GM15510 (cell line): ENCODE results near the gene KIF18B.

ENCODE experiments used
- POLR2A ChIP-seq: IDR thresholded peaks from 3 replicates; pipeline ENCODE4 v1.6.1; 2011; ENCODE audit warnings: borderline replicate concordance; ENCODE audit not compliant: insufficient read length; ENCODE audit errors: extremely low read depth

The KIF18B gene

DNA sequence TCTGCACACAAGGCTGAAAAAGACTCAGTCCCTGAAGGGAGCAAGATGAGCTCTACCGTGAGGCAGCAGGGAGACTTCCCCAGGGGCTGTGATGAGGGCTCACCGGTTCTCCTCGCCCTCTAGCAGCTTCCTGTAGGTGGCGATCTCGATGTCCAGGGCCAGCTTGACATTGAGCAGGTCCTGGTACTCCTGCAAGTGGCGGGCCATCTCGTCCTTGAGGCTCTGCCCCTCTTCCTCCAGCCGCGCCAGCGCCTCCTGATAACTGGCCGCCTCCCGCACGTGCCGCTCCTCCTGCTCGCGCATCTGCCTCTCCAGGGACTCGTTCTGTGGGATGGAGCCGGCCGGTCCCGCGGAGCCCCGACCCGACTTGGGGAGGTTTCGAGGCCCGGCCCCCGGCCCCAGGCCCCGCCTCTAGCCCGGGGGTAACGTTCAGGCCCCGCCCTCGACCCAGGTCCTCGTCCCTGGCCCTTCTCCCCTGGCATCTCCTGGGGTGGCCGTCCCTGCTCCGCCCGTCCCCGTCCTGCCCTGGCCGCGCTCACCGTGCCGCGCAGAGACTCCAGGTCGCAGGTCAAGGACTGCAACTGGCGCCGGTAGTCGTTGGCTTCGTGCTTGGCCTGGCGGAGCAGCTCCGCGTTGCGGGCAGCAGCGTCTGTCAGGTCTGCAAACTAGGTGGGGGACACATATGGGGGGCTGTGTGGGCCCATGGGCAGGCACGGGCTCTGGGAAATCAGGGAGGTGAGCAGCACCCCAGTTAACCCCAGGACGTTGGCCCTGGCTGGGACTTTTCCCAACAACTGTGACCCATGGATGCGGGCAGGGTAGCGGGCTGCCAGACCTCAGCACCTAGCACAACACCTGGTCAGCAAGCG, 36.2 kb downstream of the KIF18B start:
- TF ChIP-seq POLR2A = no peak

GRCh38 chr17:44910231-44911106, 37.1 kb downstream of the KIF18B start:
- TF ChIP-seq POLR2A = no peak

DNA sequence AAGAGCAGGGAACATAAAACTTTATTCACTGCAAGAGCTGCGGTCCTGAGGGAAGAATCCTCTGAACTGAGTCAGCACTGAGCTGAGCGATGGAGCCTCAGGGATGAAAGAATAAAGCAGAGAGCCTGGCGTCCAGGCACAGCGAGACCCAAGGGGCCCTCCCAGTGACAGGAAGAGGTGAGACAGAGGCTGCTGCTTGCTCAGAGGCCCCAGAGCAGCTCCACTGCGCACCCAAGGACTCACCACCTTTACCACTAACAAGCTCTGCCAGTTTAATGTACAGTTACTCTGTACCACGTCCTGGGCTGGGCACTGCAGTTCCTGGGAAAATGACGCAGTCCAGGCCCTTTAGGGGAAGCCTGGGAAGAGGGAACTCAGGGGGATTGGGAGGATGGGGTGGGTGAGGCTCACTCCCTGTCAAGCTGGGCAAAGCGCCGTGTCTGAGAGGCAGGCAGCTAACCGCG, 37.9 kb downstream of the KIF18B start:
- TF ChIP-seq POLR2A = no peak

DNA sequence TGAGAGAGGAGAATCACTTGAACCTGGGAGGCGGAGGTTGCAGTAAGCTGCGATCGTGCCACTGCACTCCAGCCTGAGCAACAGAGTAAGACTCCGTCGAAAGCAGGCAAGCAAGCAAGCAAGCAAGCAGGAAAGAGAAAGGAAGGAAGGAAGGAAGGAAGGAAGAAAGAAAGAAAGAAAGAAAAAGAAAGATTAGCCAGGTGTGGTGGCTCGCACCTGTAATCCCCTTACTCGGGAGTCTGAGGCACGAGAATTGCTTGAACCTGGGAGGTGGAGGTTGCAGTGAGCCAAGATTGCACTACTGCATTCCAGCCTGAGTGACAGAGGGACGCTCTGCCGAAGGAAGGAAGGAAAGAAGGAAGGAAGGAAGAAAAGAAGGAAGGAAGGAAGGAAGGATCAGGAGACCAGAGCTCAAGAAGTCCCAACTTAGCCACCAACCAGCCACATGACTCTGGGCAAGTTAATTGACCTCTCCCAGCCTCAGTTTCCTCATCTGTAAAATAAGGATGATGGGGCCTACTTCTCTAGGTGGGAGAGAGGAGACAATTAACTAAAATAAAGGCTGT, 38.7 kb downstream of the KIF18B start:
- no peak for TF ChIP-seq POLR2A

DNA sequence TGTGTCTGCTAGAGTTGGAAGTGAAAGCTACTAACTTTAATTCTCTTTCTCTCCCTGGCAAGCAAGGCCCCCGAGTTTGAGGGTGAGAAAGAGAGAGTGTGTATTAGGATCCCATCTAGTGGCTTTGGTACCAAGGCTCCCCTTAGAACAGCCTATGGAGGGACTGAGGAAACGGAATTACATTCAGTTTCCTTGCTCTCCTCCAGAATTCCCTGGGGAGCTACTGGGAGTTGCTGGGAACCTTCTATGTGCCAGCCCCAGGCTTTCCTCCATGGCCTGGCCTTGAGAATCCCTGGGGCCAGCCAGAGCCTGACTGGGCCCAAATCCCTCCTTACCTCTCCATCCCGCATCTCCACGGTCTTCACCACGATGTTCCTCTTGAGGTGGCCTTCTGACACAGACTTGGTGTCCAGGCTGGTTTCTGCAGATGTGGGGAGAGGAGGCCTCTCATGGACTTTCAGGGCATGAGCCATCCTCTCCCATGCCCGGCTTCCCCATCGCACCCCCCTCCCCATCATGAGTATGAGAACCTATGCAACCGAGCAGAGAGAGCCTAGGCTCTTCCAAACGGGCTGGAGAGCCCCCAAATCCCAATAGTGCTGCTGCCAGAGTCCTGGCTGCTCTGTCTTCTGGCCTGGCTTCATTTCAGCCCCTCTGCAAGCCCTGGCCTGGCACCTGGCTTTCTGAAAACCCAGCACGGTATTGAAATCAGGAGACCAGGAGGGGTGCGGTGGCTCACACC, 39.7 kb downstream of the KIF18B start:
- no peak for TF ChIP-seq POLR2A

DNA sequence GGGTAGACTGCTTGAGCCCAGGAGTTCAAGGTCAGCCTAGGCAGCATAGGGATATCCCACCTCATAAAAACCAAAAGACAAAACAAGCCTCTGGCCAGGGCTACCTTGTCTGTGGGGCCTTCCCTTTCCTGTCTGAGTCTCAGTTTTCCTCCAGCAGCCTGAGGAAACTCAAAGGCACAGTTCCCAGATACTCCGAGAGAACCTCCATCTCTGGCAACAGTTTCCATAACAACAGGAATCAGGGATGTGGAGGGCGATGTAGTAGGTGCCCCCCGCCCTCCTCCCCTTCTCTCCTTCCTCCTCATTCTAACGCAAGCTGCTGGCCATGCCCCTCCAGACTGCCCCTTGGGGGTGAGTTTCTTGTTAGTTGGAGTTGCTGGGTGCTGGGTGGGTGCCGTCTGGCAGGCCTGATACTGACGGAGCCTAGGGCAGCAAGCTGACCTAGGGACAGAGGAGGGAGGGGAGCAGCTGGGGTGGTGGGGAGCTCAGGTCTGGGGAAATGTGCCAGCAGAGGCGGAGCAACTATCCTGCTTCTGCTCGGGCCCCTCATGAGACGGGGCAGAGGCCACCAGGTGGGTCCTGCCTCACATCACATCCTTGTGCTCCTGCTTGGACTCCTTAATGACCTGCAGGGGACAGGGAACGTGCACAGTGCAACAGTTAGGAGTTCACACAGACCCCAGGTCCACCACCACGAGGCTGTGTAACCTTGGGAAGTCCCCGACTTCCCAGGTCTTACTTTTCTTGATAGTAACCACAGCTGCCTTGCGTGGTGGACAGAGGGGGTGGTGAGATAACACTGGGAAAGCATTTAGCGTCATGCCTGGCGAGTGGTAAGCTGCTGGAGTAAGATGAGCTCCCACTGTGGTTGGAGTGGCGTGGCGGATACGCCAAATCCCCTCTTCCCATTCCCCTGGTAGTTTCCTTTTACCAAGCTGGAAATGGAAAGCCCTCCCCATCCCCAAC, 40.5 kb downstream of the KIF18B start:
- no peak for TF ChIP-seq POLR2A

DNA sequence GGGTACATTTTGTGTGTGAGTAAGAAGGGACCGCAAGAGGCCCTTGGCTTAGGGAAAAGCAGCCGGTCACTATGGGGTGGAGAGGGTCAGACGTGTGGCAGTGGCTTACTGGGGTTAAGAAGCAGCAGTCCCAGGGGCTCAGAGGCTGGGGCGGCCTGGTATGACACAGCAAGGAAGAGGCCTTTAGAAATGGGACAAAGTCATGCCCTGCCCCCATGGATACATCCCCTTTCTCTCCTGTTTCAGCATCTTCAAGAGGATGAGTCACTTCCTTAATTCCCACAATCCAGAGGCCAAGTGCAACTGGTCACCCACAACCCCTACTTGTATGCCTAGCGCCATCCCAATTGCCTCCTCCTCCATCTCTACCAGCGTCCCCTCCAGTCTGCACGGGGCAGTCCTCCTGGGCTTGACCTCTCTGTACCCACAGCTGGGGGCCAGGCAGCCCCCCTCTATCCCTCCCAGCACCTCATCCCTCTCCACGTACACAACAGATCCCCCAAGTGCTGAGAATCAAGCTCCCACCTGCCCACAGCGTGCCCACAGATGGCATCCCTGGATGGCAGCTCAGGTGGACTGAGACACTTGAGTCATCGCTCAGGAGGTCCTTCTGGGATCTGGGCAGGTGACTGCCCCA, 41.4 kb downstream of the KIF18B start:
- no peak for TF ChIP-seq POLR2A

GRCh38 chr17:44905006-44906000, 42.3 kb downstream of the KIF18B start:
- TF ChIP-seq POLR2A = no peak

- TF ChIP-seq POLR2A = no peak
Observed at GRCh38 chr17:44904001-44904984, 43.3 kb downstream of the KIF18B start.

DNA sequence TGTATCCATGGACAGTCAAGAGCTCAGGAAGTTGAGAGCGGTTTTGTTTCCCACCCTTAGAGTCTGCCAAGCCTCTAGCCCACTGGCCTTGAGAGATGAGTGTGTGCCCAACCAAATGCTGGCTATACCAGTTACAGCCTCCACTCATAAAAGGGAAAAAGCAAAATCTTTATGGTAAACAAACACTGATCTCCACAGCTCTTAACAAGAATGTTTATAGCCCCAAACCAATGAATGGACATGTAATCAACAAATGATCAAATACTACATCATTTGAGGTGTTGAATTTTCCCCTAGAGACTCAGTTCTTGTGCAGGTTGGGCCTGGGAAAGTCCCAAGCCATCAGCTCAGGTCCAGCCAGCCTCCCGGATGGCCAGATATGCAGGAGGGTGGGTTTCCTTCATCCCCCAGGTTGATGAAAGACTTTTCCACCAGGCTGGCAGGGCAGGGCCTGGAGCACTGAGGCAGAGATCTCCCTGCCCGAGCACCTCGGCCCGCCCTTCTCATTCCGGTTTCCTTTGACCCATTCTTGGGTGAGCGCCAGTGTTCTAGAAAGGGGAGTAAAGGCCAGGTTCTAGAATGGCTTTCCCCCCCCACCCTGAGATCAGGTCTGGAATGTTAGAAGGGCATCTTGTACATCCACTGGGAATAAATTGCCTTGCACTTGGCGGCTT, 44.4 kb downstream of the KIF18B start:
- no peak for TF ChIP-seq POLR2A
